HepG2 (cell line): ENCODE data around the gene GHR. TPM values are rescaled to one million over a fixed set of nuclear protein-coding genes. Genes with fewer than 3 reads are reported as not detected.

Experiments used
- GLMP ChIP-seq: sonication (generic); formaldehyde crosslinking; IDR thresholded peaks from 2 replicates; pipeline ENCODE4 v1.9.0; 2021; ENCODE audit warnings: missing genetic modification reagents, mild to moderate bottlenecking, borderline replicate concordance
- GPN1 ChIP-seq: sonication (generic); formaldehyde crosslinking; IDR thresholded peaks from 2 replicates; pipeline ENCODE4 v1.5.1; 2020; ENCODE audit warnings: missing genetic modification reagents, borderline replicate concordance
- HOXA7 ChIP-seq: sonication (generic); formaldehyde crosslinking; IDR thresholded peaks from 2 replicates; pipeline ENCODE4 v1.8.1; 2022; ENCODE audit warnings: mild to moderate bottlenecking, missing genetic modification reagents, moderate library complexity
- KAT7 ChIP-seq: IDR thresholded peaks from 2 replicates; pipeline ENCODE4 v1.6.1; 2018; ENCODE audit warnings: borderline replicate concordance, missing compliant biosample characterization
- NFE2 ChIP-seq: sonication (generic); formaldehyde crosslinking; IDR thresholded peaks from 2 replicates; pipeline ENCODE4 v1.4.0; 2020; ENCODE audit warnings: missing genetic modification reagents
- ONECUT2 ChIP-seq: sonication (generic); formaldehyde crosslinking; IDR thresholded peaks from 2 replicates; pipeline ENCODE4 v1.4.0; 2020; ENCODE audit warnings: missing genetic modification reagents
- TFE3 ChIP-seq: IDR thresholded peaks from 2 replicates; pipeline ENCODE4 v1.6.1; 2016
- ZFX ChIP-seq: sonication (generic); formaldehyde crosslinking; IDR thresholded peaks from 2 replicates; pipeline ENCODE4 v1.4.0; 2020; ENCODE audit warnings: mild to moderate bottlenecking, low read depth, missing genetic modification reagents, moderate library complexity
- ZMYM3 ChIP-seq: sonication (generic); formaldehyde crosslinking; IDR thresholded peaks from 2 replicates; pipeline ENCODE4 v1.5.1; 2020; ENCODE audit warnings: mild to moderate bottlenecking, missing genetic modification reagents
- ZNF30 ChIP-seq: sonication (generic); formaldehyde crosslinking; IDR thresholded peaks from 2 replicates; pipeline ENCODE4 v1.5.0; 2020; ENCODE audit warnings: mild to moderate bottlenecking, missing genetic modification reagents
- ZNF512 ChIP-seq: sonication (generic); formaldehyde crosslinking; IDR thresholded peaks from 2 replicates; pipeline ENCODE4 v1.4.0; 2020; ENCODE audit warnings: mild to moderate bottlenecking, missing genetic modification reagents
- ZNF562 ChIP-seq: sonication (generic); formaldehyde crosslinking; IDR thresholded peaks from 2 replicates; pipeline ENCODE4 v1.8.0; 2022; ENCODE audit warnings: missing genetic modification reagents, borderline replicate concordance
- ZNF691 ChIP-seq: sonication (generic); formaldehyde crosslinking; IDR thresholded peaks from 2 replicates; pipeline ENCODE4 v1.4.0; 2020; ENCODE audit warnings: missing genetic modification reagents, low read depth, mild to moderate bottlenecking, borderline replicate concordance
- ZNF766 ChIP-seq: sonication (generic); formaldehyde crosslinking; IDR thresholded peaks from 2 replicates; pipeline ENCODE4 v1.5.0; 2020; ENCODE audit warnings: missing genetic modification reagents, borderline replicate concordance
- ZSCAN25 ChIP-seq: sonication (generic); formaldehyde crosslinking; IDR thresholded peaks from 2 replicates; pipeline ENCODE4 v1.8.0; 2022; ENCODE audit warnings: mild to moderate bottlenecking, missing genetic modification reagents
- polyA plus RNA-seq, 8 experiments: library from polyadenylated mRNA; depleted of rRNA in 3 of 8; stranded (reverse) in 7 of 8; unstranded in 1 of 8; fragments of >200 nt; fragmentation: Illumina TruSeq in 4 of 8; extraction: Trizol in 4 of 8; gene quantifications; 2 replicates each; pipeline versions ENCODE4 v1.2.1 to v1.2.3, GENCODE V29; 2011 to 2016; ENCODE audit warnings: low read depth in 4 of 8, missing spikeins in 1 of 8, mixed read lengths in 1 of 8; ENCODE audit not compliant: insufficient read depth in 1 of 8
- total RNA-seq, 5 experiments: library from RNA; depleted of rRNA; stranded (reverse); fragments of >200 nt; fragmentation: Illumina TruSeq; extraction: Trizol; gene quantifications; 2 replicates each; pipeline ENCODE4 v1.2.3, GENCODE V29; 2016; ENCODE audit warnings: low read depth in 1 of 5
- TF ChIP-seq, protein P1 (sequence below): sonication (generic); formaldehyde crosslinking; IDR thresholded peaks from 2 replicates; pipeline ENCODE4 v1.8.0; 2022; ENCODE audit warnings: missing genetic modification reagents, mild to moderate bottlenecking, inconsistent platforms, borderline replicate concordance
- TF ChIP-seq, protein P2 (sequence below): sonication (generic); formaldehyde crosslinking; IDR thresholded peaks from 2 replicates; pipeline ENCODE4 v1.8.0; 2022; ENCODE audit warnings: missing genetic modification reagents, low read depth, mild to moderate bottlenecking, borderline replicate concordance
- TF ChIP-seq, protein P3 (sequence below): sonication (generic); formaldehyde crosslinking; IDR thresholded peaks from 2 replicates; pipeline ENCODE4 v1.5.0; 2020; ENCODE audit warnings: missing genetic modification reagents

The GHR gene
- total and polyA plus RNA-seq, 2 of the 13 experiments (the other 11 are each of a cell fraction or from before 2014, with no cell fraction given), result 0.07 TPM; not detected in 1

GRCh38 chr5:42423285-42424165, at the start of gene GHR (continued):
- TF ChIP-seq GLMP (CRISPR knock-in tag) (no peak), ZMYM3 (CRISPR knock-in tag) (no peak), ZNF691 (CRISPR knock-in tag) (no peak), GPN1 (CRISPR knock-in tag) (no peak), ZNF30 (CRISPR knock-in tag) (no peak), ZNF766 (no peak), ZSCAN25 (CRISPR knock-in tag) (peak; percentile 51; the same call in 1 of the 2 replicates), ONECUT2 (CRISPR knock-in tag) (no peak), ZFX (peak; percentile 51; the same call in 1 of the 2 replicates), ZNF512 (no peak), NFE2 (no peak), HOXA7 (CRISPR knock-in tag) (no peak), TFE3 (CRISPR knock-in tag) (no peak), ZNF562 (CRISPR knock-in tag) (no peak), KAT7 (no peak)
- TF ChIP-seq, protein P1, sequence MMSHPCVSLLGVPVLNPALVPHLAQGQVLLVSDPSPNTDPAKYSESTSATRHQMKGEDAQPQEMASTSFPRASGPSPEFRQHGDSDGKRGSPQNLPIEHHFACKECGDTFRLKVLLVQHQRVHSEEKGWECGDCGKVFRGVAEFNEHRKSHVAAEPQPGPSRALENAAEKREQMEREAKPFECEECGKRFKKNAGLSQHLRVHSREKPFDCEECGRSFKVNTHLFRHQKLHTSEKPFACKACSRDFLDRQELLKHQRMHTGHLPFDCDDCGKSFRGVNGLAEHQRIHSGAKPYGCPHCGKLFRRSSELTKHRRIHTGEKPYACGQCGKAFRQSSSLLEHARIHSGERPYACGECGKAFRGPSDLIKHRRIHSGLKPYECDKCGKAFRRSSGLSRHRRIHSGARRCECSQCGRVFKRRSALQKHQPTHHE (CRISPR knock-in tag), result no peak
- TF ChIP-seq, protein P2, sequence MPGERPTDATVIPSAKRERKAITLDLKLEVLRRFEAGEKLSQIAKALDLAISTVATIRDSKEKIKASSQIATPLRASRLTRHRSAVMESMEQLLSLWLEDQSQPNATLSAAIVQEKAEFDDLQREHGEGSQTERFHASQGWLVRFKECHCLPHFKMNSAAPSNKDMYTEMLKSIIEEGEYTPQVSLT (CRISPR knock-in tag), result no peak
- TF ChIP-seq, protein P3, sequence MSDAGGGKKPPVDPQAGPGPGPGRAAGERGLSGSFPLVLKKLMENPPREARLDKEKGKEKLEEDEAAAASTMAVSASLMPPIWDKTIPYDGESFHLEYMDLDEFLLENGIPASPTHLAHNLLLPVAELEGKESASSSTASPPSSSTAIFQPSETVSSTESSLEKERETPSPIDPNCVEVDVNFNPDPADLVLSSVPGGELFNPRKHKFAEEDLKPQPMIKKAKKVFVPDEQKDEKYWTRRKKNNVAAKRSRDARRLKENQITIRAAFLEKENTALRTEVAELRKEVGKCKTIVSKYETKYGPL (CRISPR knock-in tag), result no peak
